GM20431 (cell line): ENCODE measurements around the gene TAPBP.
"Not testable (repeated sequence)": the region's sequence is repeated elsewhere in the genome, so short reads cannot be mapped to it uniquely, and the experiment has no call there.

ENCODE experiments used
- in situ Hi-C: fragments of 300-500 bp; cut with MseI, MboI; formaldehyde crosslinking; loops from one replicate; pipeline ENCODE4 v1.15.0; 2020; ENCODE audit warnings: low sequenced_read_pairs; ENCODE audit not compliant: unreplicated experiment

TAPBP gene

DNA sequence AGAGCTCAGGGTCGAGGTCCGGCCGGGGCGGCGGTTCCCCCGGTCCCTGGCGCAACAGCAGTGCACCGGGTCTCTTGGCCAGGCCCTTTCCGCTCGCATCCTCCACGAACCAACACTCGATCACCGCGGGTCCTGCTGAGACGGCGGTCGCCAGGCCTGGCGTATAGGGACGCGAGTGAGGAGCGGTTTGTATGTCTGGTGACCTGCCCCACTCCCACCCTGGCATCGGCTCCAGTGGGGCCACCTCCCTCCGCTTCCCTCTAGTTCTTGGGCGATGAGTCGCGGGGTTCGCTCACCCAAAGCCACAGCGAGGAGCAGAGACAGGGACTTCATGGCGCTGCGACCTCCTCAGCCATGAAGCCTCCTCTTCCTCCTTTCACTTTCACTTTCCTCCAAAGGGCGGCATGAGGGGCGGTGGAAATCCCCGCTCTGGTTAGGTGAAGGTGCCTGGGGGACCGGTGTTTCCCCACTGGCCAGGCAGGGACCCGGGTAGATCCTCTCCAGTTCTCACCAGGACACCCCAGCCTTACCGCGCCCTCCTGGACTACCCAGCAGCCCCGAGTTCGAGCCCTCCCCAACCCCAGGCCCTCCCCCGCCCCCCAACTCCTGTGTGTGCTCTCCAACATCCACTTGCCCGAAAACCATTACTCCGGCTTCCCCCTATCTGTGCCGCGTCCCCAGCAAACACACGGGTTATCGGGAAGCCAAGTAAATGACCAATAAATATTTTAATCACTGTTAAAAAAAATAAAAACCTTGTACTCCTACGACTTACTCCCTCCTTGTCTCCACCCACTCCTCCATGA is at the start of gene TAPBP:
Gene TAPBP, minus strand, starts transcription at position 370 of the 806 bp plus-strand sequence. Its CDS starts 37 bp downstream, at position 333.
- in situ Hi-C loops, result no loop called here

DNA sequence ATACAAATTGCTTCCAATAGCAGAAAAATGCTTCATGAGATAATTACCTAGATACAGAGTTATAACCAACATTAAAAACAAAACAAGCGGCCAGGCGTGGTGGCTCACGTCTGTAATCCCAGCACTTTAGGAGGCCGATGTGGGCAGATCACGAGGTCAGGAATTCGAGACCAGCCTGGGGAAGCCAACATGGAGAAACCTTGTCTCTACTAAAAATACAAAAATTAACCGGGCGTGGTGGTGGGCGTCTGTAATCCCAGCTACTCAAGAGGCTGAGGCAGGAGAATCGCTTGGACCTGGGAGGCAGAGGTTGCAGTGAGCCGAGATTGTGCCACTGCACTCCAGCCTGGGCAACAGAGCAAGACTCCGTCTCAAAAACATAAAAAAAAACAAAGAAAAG is 49.6 kb upstream of the TAPBP start:
- in situ Hi-C loops, result not testable (repeated sequence)

DNA sequence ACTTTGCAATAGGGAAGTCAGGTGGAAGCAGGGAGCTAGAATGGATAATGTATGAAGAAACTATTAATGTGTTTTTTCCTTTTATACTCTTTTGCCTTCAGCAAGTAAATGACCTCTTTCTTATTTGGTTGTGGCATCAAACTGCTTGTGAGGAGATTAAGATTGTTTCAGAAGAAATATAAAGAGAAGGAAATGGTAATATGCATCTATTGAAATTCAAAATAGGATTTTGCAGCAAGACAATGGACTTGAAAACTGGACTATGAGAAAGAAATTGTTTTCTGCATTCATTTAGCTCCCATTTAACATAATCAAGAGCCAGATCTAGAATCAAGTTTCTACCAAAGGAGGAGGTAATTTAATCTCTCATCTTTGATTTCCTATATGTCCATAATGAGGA is 45.5 kb upstream of the TAPBP start:
- in situ Hi-C loops, result no loop called here

DNA sequence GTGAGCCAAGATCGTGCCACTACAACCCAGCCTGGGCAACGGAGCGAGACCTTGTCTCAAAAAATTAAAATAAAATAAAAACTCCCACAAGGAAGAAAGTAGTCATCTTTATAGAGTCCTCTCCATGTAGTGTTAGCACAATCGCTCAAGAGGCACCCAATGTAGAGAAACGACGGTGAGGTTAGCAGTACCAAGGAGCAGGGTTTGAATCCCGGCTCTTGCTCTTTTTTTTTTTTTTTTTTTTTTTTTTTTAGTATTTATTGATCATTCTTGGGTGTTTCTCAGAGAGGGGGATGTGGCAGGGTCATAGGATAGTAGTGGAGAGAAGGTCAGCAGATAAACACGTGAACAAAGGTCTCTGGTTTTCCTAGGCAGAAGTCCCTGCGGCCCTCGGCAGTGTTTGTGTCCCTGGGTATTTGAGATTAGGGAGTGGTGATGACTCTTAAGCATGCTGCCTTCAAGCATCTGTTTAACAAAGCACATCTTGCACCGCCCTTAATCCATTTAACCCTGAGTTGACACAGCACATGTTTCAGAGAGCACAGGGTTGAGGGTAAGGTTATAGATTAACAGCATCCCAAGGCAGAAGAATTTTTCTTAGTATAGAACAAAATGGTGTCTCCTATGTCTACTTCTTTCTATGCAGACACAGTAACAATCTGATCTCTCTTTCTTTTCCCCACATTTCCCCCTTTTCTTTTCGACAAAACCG is 43.4 kb upstream of the TAPBP start:
- in situ Hi-C loops, result not testable (repeated sequence)

DNA sequence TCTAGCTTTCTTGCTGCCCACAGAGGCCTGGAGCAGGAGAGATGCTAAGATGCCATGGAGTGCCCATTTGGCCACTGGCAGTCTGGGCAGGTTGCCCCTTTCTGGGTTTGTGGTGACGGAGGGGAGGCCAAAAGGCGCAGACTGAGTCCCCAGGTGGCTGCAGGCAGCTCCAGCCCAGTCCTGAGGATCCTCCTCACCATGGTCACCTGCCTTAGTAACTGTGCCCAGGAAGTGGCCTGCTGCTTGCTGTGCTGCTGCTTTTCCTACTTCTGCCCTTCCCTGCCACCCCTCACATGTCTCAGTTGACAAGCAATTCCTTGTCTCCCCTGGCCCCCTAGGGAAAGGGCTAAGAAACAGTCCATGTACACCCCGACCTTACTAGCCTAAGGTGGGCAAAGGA is 42.4 kb upstream of the TAPBP start:
- in situ Hi-C loops, result no loop called here

DNA sequence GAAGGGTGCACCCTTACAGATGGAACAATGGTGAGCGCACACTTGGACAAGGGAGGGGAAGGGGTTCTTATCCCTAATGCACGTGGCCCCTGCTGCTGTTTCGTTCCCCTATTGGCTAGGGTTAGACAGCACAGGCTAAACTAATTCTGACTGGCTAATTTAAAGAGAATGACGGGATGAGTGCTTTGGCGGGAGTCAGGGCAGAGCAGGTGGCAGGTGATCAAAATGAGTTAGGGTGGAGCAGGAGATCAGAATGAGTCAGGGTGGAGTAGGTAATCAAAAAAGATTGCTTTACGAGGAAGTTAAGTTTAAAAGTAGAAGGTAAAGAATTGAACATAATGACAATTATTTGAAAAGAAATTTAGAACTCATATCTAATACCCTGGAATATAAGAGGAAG is 42.0 kb upstream of the TAPBP start:
- in situ Hi-C loops, result not testable (repeated sequence)

DNA sequence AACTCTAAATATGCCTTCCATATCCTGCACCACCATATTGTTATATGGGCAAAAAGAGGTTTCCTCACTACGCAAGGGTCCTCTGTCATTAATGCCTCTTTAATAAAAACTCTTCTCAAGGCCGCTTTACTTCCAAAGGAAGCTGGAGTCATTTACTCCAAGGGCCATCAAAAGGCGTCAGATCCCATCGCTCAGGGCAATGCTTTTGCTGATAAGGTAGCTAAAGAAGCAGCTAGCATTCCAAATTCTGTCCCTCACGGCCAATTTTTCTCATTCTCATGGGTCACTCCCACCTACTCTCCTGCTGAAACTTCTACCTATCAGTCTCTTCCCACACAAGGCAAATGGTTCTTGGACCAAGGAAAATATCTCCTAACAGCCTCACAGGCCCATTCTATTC is 33.9 kb upstream of the TAPBP start:
- in situ Hi-C loops, result no loop called here

DNA sequence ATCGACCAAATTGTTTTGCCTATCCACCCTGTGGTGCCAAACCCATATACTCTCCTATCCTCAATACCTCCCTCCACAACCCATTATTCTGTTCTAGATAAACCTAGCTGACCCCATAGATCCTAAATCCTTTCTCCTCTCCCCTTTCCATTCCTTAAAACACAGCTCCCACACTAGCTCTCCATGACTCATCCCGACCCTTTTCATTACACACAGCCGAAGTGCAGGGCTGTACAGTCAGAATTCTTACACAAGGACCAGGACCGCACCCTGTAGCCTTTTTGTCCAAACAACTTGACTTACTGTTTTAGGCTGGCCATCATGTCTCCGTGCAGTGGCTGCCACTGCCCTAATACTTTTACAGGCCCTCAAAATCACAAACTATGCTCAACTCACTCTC is 33.1 kb upstream of the TAPBP start:
- in situ Hi-C loops, result not testable (repeated sequence)

DNA sequence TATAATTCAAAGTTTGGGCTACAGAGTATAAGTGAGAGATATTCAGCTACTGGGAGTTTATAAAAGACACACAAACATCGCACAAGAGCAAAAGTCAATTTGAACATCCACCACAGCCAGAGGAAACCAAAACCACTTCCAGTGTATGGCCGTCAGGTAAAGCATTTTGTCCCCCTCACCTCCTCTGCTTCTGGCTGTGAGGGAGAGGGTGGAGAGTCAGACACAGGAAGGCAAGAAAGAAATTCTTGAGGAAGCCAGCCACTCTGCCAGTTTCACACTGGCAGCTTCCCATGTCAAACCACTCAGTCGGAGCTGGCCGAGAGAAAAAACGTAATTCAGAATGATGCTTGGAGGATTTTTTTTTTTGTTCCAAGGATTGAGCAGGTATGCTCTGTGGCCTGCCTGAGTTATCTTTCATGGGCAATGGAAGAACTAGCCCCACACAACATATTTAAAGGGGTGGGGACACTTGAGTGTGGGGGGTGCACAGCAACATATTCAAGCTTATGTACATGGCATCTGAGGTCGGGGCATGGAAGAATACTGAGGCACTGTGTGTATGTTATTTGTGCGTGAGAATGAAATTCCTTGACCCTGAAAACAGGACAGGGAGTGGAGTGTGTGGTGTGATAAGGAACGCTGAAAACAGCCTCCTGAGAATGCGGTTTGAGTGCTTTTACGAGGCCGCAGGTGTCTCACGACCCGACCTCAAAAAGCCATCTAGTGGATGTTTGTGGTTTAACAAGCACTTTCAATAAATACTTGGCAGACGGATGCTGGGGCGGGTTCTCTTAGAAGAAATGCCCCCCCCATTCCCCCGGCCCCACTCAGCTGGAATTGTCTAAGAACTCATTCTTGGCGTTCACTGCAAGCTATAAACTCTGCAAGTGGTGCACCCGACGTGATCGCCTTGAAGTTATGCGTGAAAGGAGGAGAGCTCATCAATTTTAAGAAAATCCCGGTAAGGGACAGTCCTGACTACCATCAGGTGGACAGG is 31.1 kb upstream of the TAPBP start:
- in situ Hi-C loops, result no loop called here

DNA sequence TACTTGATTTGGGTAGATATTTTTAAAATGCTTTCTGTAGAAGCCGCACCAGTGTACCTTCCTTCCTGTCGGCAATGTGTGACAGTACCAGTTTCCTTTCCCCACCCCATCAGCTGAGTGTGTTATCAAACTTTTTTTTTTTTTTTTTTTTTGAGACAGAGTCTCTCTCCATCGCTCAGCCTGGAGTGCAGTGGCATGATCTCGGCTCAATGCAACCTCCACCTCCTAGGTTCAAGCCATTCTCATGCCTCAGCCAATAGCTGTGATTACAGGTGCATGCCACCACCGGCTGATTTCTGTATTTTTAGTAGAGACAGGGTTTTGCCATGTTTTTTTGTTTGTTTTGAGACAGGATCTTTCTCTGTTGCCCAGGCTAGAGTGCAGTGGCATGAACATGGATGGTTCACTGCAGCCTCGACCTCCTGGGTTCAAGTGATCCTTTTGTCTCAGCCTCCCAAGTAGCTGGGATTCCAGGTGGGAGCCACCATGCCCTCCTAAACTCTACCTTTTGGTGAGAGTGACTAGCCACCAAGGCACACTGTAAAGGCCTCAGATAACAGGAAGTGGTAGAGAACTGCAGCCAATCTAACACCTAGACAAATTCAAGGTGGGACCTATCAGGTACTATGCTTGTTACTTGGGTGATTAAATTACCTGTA is 30.2 kb upstream of the TAPBP start:
- in situ Hi-C loops, result no loop called here

DNA sequence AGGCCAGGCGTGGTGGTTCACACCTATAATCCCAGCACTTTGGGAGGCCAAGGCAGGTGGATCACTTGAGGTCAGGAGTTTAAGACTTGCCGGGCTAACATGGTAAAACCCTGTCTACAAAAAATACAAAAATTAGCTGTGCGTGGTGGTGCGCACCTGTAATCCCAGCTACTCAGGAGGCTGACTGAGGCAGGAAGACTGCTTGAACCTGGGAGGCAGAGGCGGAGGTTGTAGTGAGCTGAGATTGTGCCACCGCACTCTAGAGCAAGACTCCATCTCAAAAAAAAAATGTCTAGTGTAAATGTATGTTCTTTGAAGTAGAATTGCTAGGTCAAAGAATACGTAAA is 29.7 kb upstream of the TAPBP start:
- in situ Hi-C loops, result not testable (repeated sequence)

DNA sequence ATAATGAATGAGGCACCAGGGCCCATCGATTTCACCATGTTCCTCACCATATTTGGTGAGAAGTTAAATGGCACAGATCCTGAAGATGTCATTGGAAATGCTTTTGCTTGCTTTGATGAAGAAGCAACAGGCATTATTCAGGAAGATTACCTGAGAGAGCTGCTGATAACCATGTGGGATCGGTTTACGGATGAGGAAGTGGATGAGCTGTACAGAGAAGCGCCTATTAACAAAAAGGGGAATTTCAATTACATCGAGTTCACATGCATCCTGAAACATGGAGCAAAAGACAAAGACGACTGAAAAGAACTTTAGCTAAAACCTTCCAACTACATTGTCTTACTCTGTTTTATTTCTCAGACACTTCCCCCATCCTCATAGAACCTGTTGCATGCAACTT is 25.3 kb upstream of the TAPBP start:
- in situ Hi-C loops, result no loop called here

DNA sequence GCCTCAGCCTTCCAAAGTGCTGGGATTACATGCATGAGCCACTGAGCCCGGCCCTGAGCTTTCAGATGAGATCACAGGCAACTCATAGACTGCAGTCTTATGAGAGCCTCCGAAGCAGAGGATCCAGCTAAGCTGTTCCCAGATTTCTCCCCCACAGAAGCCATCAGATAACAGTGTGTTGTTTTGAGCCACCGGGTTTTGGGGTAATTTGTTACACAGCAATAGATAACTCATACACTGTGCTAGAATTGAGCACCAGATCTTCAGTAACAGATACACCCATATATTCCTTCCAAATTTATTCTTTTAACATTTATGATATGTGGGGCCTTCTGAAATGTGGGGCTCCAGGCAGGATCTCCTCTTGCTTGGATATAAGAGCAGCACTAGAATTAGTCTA is 22.6 kb upstream of the TAPBP start:
- in situ Hi-C loops, result no loop called here

DNA sequence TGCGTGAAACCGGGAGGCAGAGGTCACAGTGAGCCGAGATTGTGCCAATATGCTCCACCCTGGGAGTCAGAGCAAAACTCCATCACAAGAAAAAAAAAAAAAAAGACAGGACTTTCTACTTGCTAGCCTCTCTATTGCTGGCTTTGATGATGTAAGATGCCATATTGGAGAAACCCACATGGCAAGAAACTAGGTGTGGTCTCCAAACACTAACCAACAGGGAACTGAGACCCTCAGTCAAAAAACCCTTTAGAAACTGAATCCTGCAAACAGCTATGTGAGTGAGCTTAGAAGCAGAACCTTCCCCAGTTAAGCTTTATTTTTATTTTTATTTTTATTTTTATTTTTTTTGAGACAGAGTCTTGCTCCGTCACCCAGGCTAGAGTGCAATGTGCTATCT is 22.0 kb upstream of the TAPBP start:
- in situ Hi-C loops, result no loop called here

DNA sequence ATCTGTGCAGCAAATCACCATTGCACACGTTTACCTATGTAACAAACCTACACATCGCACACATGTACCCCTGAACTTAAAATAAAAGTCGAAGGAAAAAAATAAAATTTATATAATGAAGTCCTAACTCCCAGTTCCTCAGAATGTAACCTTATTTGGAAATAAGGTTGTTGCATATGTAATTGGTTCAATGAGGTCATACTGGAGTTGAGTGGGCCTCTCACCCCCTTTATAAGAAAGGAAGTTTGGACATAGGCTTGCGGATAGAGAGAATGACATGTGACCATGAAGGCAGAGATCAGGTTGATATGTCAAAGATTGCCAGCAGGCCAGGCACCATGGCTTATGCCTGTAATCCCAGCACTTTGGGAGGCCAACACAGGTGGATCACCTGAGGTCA is 19.8 kb upstream of the TAPBP start:
- in situ Hi-C loops, result no loop called here

DNA sequence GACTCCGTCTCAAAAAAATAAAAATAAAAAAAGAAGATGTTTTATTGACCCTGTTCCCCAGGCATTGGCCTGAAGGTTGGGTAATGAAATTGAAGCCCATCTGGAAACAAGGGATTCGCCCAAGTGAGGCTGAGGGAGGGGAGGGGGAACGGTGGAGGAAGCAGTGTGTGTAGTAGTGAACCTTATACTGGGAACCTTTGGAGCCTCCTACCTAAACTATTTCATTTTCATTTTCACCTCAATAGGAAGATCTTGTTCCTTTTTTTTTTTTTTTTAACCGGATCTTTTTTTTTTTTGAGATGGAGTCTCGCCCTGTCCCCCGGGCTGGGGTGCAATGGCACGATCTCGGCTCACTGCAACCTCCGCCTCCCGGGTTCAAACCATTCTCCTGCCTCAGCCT is 16.9 kb upstream of the TAPBP start:
- in situ Hi-C loops, result no loop called here

DNA sequence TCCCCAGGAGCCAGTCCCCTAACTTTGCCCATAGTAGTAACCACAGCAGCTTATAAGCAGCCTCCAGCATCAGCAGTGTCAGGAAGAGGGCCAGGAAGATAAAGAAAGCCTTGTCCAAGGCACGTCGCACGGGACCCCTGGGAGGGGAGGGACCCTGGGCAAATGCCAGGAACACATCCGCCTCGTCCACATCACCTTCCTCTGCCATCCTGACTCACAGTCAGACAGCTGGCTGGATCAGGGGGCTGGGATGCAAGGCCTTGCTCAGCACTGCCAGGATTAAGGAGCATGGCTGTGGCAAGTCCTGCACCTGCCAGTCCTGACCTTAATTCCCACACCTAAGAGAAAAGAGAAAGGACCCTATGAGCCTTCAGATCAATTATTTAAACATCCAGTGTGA is 15.2 kb upstream of the TAPBP start:
- in situ Hi-C loops, result no loop called here

DNA sequence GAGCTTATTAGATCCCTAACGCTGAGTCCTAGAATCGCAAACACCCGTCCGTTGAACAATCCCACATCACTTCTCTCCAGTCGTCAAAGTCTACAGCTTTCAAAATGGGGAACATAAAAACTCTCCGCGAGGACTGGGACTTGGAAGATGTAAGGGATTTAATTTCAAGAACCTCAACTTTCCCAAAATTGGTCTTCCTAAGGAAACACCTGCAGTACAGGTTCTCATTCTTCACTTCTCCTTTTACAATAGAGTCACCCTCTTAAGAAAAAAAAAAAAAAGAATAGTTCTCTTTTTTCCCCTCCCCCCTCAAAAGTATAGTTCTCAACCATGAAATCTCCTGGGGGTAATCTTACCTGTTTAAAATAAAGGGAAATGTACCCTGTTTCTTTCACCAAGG is 10.2 kb upstream of the TAPBP start:
- in situ Hi-C loops, result no loop called here

DNA sequence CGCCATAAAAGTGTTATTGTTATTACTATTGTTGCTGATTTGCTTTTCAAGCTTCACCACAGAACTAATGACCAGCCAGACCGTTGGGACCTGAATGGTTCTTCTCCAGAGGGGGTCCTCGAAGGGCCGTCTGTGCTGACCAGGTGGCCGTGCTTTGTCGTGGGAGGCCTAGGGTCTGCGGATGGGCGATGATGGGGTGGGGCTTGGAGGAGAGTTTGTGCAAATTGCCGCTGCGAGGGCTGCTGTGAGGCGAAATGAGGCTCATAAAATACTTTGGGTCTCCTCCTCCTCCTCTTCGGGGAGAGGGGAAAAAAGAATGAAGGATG is 9.7 kb upstream of the TAPBP start:
- in situ Hi-C loops, result no loop called here

DNA sequence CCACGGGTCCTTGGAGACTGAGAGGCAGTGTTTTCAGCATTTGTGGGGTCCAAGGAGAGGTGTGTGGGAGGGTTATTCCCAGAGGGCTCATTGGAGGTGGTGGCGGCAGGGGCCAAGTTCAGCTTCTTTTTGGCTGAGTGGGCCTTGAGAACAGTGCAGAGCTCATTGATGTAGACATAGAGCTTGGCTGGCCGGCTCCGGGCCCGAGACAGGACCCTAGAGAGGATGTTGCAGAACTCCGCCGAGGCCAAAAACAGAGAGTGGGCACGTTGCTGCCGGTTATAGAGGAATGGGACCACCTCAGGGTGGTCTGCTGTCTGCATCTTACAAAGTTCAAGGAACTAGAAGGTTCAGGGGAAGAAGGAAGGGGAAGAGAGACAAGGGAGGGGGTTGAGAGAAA is 7.3 kb upstream of the TAPBP start:
- in situ Hi-C loops, result no loop called here
